Central memory CD8-positive, alpha-beta T cell (primary cell): ENCODE results near the gene ARMH3.
"Not testable (repeated sequence)": the region's sequence is repeated elsewhere in the genome, so short reads cannot be mapped to it uniquely, and the experiment has no call there.

Source experiments
- ATAC-seq: fragments of 150-1000 bp; cut with Tn5 transposase; replicated peaks from 2 replicates; pipeline ENCODE4 v1.10.0; 2022; ENCODE audit warnings: mild to moderate bottlenecking, moderate FRiP score, moderate number of reproducible peaks; ENCODE audit not compliant: poor library complexity, severe bottlenecking; ENCODE audit errors: extremely low read depth
- DNase-seq, 2 donors: peaks; one replicate each; pipeline ENCODE4 v3.0.0; 2021; ENCODE audit warnings: low spot score in 2 of 2
- H3K27ac Mint-ChIP-seq: one replicate; pipeline ENCODE4 v1.8.0; 2022; ENCODE audit warnings: low read depth, mild to moderate bottlenecking, moderate library complexity, mixed read lengths
- H3K27me3 Mint-ChIP-seq: one replicate; pipeline ENCODE4 v1.8.0; 2022; ENCODE audit warnings: mixed read lengths
- H3K36me3 Mint-ChIP-seq: one replicate; pipeline ENCODE4 v1.8.0; 2022; ENCODE audit warnings: mild to moderate bottlenecking, moderate library complexity, mixed read lengths; ENCODE audit not compliant: insufficient read depth
- H3K4me1 Mint-ChIP-seq: one replicate; pipeline ENCODE4 v1.8.0; 2022; ENCODE audit warnings: mixed read lengths
- H3K4me3 Mint-ChIP-seq: one replicate; pipeline ENCODE4 v1.8.0; 2022; ENCODE audit warnings: mild to moderate bottlenecking, moderate library complexity, mixed read lengths
- H3K9me3 Mint-ChIP-seq: one replicate; pipeline ENCODE4 v1.8.0; 2022; ENCODE audit warnings: mixed read lengths

ARMH3 gene

DNA sequence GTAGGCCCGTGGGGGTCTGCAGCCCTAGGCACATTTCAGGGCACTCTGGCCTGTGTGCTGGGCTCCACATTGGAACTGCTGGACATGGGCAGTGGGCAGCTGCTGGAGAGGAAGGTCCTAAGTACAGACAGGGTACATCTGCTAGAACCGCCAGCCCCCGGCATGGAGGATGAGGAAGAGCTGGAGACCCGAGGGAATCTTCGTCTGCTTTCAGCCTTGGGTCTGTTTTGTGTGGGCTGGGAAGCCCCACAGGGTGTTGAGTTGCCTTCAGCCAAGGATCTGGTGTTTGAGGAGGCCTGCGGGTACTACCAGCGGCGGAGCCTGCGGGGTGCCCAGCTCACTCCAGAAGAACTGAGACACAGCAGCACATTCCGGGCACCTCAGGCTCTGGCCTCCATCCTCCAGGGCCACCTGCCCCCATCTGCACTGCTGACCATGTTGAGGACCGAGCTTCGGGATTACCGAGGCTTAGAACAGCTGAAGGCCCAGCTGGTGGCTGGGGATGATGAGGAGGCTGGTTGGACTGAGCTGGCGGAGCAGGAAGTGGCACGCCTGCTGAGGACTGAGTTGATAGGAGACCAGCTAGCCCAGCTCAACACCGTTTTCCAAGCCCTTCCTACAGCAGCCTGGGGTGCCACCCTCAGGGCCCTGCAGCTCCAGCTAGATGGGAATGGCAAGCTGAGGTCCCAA lies 10.6 kb upstream of the ARMH3 start:
- H3K4me3 Mint-ChIP-seq: peak overlapping the region; percentile 86
- H3K9me3 Mint-ChIP-seq: no peaks in the 10 kb centered on the region
- DNase-seq: no peak
- H3K4me1 Mint-ChIP-seq: peaks cover 23% of the 10 kb centered on the region
- H3K27me3 Mint-ChIP-seq: no peaks in the 10 kb centered on the region
- no peak for ATAC-seq
- H3K36me3 Mint-ChIP-seq: peaks cover 15% of the 10 kb centered on the region
- H3K27ac Mint-ChIP-seq: peak overlapping the region; percentile 92

GRCh38 chr10:102065561-102066398 lies 9.8 kb upstream of the ARMH3 start:
- Mint-ChIP-seq H3K9me3 (no peaks in the 10 kb centered on the region), H3K36me3 (peaks cover 13% of the 10 kb centered on the region), H3K4me1 (peaks cover 23% of the 10 kb centered on the region), H3K4me3 (peak overlapping the region; percentile 86), H3K27ac (peak overlapping the region; percentile 92), H3K27me3 (no peaks in the 10 kb centered on the region)
- ATAC-seq (peak; percentile 31), DNase-seq (no peak)

DNA sequence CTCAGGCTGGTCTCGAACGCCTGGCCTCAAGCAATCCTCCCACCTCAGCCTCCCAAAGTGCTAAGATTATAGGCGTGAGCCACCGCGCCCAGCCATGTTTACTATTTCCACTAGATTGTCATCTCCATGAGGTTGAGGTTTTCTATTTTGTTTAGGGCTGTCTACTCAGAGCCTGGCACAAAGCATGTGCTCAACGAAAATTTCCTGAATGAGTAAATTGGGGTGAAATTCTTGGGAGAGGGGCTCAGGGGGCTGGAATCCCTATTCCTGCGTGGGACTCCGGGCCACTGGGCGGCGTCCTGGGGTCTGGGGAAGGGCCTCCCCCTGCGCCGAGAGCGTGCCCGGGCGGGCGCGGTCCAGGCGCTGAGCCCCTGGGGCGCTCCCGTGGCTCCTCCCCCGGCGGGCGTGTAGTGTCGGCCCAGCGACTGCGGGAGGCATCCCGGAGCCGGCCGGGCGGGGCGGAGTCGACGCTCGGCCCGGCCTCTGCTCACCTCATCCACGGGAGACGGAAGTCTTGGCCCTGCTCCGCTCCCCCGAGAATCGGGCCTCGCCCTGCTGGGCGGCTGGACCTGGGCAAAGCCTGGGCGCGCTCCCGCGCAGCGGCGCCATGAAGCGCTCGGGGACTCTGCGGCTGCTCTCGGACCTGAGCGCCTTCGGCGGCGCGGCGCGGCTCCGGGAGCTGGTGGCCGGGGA lies 9.0 kb upstream of the ARMH3 start, which contains the start of gene HPS6:
HPS6 (plus strand) TSS at position 482 of the 693 bp plus-strand sequence; CDS start at position 608, 126 bp downstream.
- peak within 1 kb of the TSS; percentile 99 for H3K27ac Mint-ChIP-seq
- H3K36me3 Mint-ChIP-seq: peaks cover 13% of the 10 kb centered on the region
- no peaks in the 10 kb centered on the region for H3K27me3 Mint-ChIP-seq
- peak within 1 kb of the TSS; percentile 86 for H3K4me3 Mint-ChIP-seq
- DNase-seq (peak; percentile 70 to 78), ATAC-seq (peak; percentile 96)
- no peaks in the 10 kb centered on the region for H3K9me3 Mint-ChIP-seq
- peaks cover 23% of the 10 kb centered on the region for H3K4me1 Mint-ChIP-seq

GRCh38 chr10:102064503-102064867 lies 8.5 kb upstream of the ARMH3 start:
- H3K27ac Mint-ChIP-seq: peak overlapping the region; percentile 99
- DNase-seq: no peak
- H3K36me3 Mint-ChIP-seq: peaks cover 12% of the 10 kb centered on the region
- H3K9me3 Mint-ChIP-seq: no peaks in the 10 kb centered on the region
- no peak for ATAC-seq
- no peaks in the 10 kb centered on the region for H3K27me3 Mint-ChIP-seq
- peak overlapping the region; percentile 86 for H3K4me3 Mint-ChIP-seq
- peaks cover 23% of the 10 kb centered on the region for H3K4me1 Mint-ChIP-seq

DNA sequence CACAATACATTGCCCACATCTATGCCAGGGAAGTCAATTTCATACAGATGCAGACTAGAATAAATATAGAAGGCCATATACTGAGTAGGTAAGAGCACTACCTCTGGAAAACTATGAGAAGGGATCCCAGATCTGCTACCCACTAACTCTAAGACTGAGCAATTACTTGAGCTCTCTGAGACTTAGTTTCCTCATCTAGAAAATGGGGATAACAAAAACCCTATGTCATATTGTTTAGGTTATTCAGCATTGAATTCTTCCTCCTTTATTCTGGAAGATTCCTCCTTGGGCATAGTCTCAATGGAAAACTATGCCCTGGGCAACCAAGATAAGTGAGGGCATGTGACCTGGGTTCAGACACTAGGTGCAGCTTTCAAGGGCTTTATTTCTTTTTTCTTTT lies 4.0 kb upstream of the ARMH3 start:
- no peak overlapping the region for H3K4me3 Mint-ChIP-seq
- no peaks in the 10 kb centered on the region for H3K9me3 Mint-ChIP-seq

GRCh38 chr10:102054881-102055646 lies 909 bp downstream of the ARMH3 start:
- not testable (repeated sequence) for H3K9me3 Mint-ChIP-seq, H3K36me3 Mint-ChIP-seq, ATAC-seq, H3K27me3 Mint-ChIP-seq, DNase-seq
- peak overlapping the region; percentile 91 for H3K4me3 Mint-ChIP-seq
- peak overlapping the region; percentile 84 for H3K27ac Mint-ChIP-seq
- peaks cover 35% of the 10 kb centered on the region for H3K4me1 Mint-ChIP-seq

More for the DNA sequence above, 4.0 kb upstream of the ARMH3 start:
- peaks cover 12% of the 10 kb centered on the region for H3K36me3 Mint-ChIP-seq
- no peak for DNase-seq
- H3K4me1 Mint-ChIP-seq: peaks cover 18% of the 10 kb centered on the region
- H3K27ac Mint-ChIP-seq: no peak overlapping the region
- H3K27me3 Mint-ChIP-seq: no peaks in the 10 kb centered on the region
- no peak for ATAC-seq

- Mint-ChIP-seq H3K36me3 (no peaks in the 10 kb centered on the region), H3K27ac (peak overlapping the region; percentile 80), H3K4me1 (peaks cover 46% of the 10 kb centered on the region), H3K27me3 (no peaks in the 10 kb centered on the region), H3K4me3 (no peak overlapping the region), H3K9me3 (no peaks in the 10 kb centered on the region)
- no peak for ATAC-seq
- DNase-seq: no peak
Observed at GRCh38 chr10:102046095-102046494, 9.9 kb downstream of the ARMH3 start.

GRCh38 chr10:102045292-102045691 lies 10.7 kb downstream of the ARMH3 start:
- H3K27ac Mint-ChIP-seq: no peak overlapping the region
- no peaks in the 10 kb centered on the region for H3K36me3 Mint-ChIP-seq
- peaks cover 46% of the 10 kb centered on the region for H3K4me1 Mint-ChIP-seq
- no peaks in the 10 kb centered on the region for H3K9me3 Mint-ChIP-seq
- no peak for DNase-seq
- no peaks in the 10 kb centered on the region for H3K27me3 Mint-ChIP-seq
- no peak overlapping the region for H3K4me3 Mint-ChIP-seq
- no peak for ATAC-seq

DNA sequence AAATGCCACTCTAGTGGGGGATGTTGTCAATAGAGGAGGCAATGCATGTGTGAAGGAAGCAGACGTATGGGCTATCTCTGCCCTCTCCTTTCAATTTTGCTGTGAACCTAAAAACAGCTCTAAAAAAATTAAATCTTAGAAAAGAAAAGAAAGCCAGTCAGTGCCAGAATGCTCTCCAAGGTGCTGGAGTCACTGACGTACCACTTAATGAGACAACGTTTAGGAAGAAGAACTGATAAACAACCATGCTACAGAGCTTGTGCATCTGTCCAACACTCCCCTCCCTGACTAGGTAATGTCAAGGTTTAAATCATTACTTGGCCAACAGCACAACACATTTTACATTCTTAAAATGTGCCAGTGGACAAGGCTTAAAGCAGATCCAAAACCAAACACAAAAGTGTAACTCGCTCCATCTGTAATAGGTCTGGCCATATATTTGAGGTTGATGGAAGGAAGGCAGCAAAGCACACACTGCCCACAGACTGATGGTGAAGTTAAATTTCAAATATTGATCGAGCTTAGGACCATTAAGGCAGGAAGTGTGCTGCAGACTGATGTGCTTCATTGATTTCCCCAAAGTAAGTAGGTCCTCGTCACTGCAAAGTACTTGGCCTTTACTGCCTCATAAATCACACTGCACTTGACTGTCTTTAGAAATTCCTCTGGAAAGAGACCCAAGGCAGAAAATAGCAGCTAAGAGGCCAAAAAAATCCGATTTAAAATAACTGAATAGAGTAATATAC lies 15.5 kb downstream of the ARMH3 start:
- Mint-ChIP-seq H3K27ac (no peak overlapping the region), H3K27me3 (no peaks in the 10 kb centered on the region), H3K36me3 (peaks cover 15% of the 10 kb centered on the region), H3K4me3 (no peak overlapping the region), H3K9me3 (no peaks in the 10 kb centered on the region), H3K4me1 (peaks cover 19% of the 10 kb centered on the region)
- ATAC-seq (no peak), DNase-seq (no peak)

DNA sequence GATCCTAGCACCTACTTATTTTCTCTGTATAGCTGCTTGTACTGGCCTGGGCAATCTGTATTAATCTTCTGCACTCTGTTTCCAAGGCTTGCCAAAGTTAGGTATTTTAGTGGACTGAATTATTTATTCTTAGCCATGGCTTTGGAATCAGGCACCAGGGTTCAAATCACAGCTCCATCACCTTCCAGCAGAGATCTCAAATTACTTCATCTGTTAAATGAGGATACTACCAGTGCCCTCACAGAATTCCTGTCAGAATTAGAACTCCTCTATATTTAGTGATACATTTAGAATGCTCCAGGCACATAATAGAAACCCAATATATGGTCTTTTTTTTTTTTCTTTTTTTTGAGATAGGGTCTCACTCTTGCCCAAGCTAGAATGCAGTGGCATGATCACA lies 17.6 kb downstream of the ARMH3 start:
- ATAC-seq (no peak), DNase-seq (no peak)
- no peaks in the 10 kb centered on the region for H3K27me3 Mint-ChIP-seq
- no peak overlapping the region for H3K27ac Mint-ChIP-seq
- no peaks in the 10 kb centered on the region for H3K9me3 Mint-ChIP-seq
- H3K4me1 Mint-ChIP-seq: peaks cover 4% of the 10 kb centered on the region
- H3K4me3 Mint-ChIP-seq: no peak overlapping the region
- peaks cover 24% of the 10 kb centered on the region for H3K36me3 Mint-ChIP-seq

- not testable (repeated sequence) for H3K4me3 Mint-ChIP-seq, H3K27ac Mint-ChIP-seq, ATAC-seq
Observed at GRCh38 chr10:102035807-102036206, 20.2 kb downstream of the ARMH3 start.

More at GRCh38 chr10:102035807-102036206, 20.2 kb downstream of the ARMH3 start:
- DNase-seq, H3K4me1 Mint-ChIP-seq, H3K27me3 Mint-ChIP-seq, H3K9me3 Mint-ChIP-seq: not testable (repeated sequence)
- peaks cover 42% of the 10 kb centered on the region for H3K36me3 Mint-ChIP-seq
